Neural progenitor cell (in vitro differentiated cells): ENCODE data around the gene SLC43A1. TPM values are rescaled to one million over a fixed set of nuclear protein-coding genes. Genes with fewer than 3 reads are reported as not detected.

Experiments
- DNase-seq: peaks from one replicate; pipeline ENCODE4 v3.0.0-alpha.2; 2016; ENCODE audit warnings: low spot score
- H2AFZ ChIP-seq: fragments of 200-600 bp; sonication (generic); replicated peaks from 2 replicates; pipeline ENCODE4 v1.6.1; 2016; ENCODE audit warnings: antibody characterized with exemption
- H3F3A ChIP-seq: fragments of 200-600 bp; sonication (generic); 2 replicates; pipeline ENCODE4 v1.6.1; 2016; ENCODE audit warnings: antibody characterized with exemption, low read depth
- H3K27ac ChIP-seq: fragments of 200-600 bp; sonication (generic); 2 replicates; pipeline ENCODE4 v1.5.1; 2016; ENCODE audit warnings: mild to moderate bottlenecking
- H3K27me3 ChIP-seq: fragments of 200-600 bp; sonication (generic); 2 replicates; pipeline ENCODE4 v1.6.1; 2016; ENCODE audit warnings: mild to moderate bottlenecking, moderate library complexity
- H3K36me3 ChIP-seq: fragments of 200-600 bp; sonication (generic); 2 replicates; pipeline ENCODE4 v1.5.1; 2016
- H3K4me1 ChIP-seq: fragments of 200-600 bp; sonication (generic); 2 replicates; pipeline ENCODE4 v1.6.1; 2016; ENCODE audit warnings: mixed run types
- H3K4me2 ChIP-seq: fragments of 200-600 bp; sonication (generic); 2 replicates; pipeline ENCODE4 v1.6.1; 2016
- H3K4me3 ChIP-seq: fragments of 200-600 bp; sonication (generic); 2 replicates; pipeline ENCODE4 v1.5.1; 2016
- H3K79me2 ChIP-seq: fragments of 200-600 bp; sonication (generic); 2 replicates; pipeline ENCODE4 v1.6.1; 2016; ENCODE audit warnings: low read depth
- H3K9ac ChIP-seq: fragments of 200-600 bp; sonication (generic); 2 replicates; pipeline ENCODE4 v1.6.1; 2016
- H3K9me3 ChIP-seq: fragments of 200-600 bp; sonication (generic); 2 replicates; pipeline ENCODE4 v1.5.1; 2016; ENCODE audit warnings: low read depth
- H4K20me1 ChIP-seq: fragments of 200-600 bp; sonication (generic); 2 replicates; pipeline ENCODE4 v1.6.1; 2016; ENCODE audit warnings: low read depth
- H3K27ac Mint-ChIP-seq: 3 replicates; pipeline ENCODE4 v1.8.0; 2021; ENCODE audit warnings: mixed read lengths
- H3K27me3 Mint-ChIP-seq: 2 replicates; pipeline ENCODE4 v1.8.0; 2022; ENCODE audit warnings: low read depth, mild to moderate bottlenecking, inconsistent platforms, moderate library complexity, mixed read lengths; ENCODE audit not compliant: insufficient read depth
- H3K36me3 Mint-ChIP-seq: 3 replicates; pipeline ENCODE4 v1.8.0; 2021; ENCODE audit warnings: mixed read lengths
- H3K4me1 Mint-ChIP-seq: 3 replicates; pipeline ENCODE4 v1.8.0; 2021; ENCODE audit warnings: mixed read lengths
- H3K4me3 Mint-ChIP-seq: 3 replicates; pipeline ENCODE4 v1.8.0; 2021; ENCODE audit warnings: mild to moderate bottlenecking, moderate library complexity, mixed read lengths
- H3K9me3 Mint-ChIP-seq: 3 replicates; pipeline ENCODE4 v1.8.0; 2020; ENCODE audit warnings: mixed read lengths
- EZH2 ChIP-seq: fragments of 200-600 bp; sonication (generic); IDR thresholded peaks from 2 replicates; pipeline ENCODE4 v1.6.1; 2017; ENCODE audit warnings: antibody characterized with exemption, mild to moderate bottlenecking, moderate library complexity
- EZH2phosphoT487 ChIP-seq: fragments of 200-600 bp; sonication (generic); IDR thresholded peaks from 2 replicates; pipeline ENCODE4 v1.6.1; 2017; ENCODE audit warnings: antibody characterized with exemption
- total RNA-seq: library from RNA; depleted of rRNA; stranded (reverse); fragments of >200 nt; gene quantifications from 2 replicates; pipeline ENCODE4 v1.2.3, GENCODE V29; 2015; ENCODE audit warnings: low replicate concordance
- TF ChIP-seq, protein P1 (sequence below): fragments of 200-600 bp; sonication (generic); IDR thresholded peaks from 2 replicates; pipeline ENCODE4 v1.5.1; 2017; ENCODE audit warnings: antibody characterized with exemption, mild to moderate bottlenecking

SLC43A1 gene
- total RNA-seq, 1 donor from 2014 or later: 0.99 TPM

DNA sequence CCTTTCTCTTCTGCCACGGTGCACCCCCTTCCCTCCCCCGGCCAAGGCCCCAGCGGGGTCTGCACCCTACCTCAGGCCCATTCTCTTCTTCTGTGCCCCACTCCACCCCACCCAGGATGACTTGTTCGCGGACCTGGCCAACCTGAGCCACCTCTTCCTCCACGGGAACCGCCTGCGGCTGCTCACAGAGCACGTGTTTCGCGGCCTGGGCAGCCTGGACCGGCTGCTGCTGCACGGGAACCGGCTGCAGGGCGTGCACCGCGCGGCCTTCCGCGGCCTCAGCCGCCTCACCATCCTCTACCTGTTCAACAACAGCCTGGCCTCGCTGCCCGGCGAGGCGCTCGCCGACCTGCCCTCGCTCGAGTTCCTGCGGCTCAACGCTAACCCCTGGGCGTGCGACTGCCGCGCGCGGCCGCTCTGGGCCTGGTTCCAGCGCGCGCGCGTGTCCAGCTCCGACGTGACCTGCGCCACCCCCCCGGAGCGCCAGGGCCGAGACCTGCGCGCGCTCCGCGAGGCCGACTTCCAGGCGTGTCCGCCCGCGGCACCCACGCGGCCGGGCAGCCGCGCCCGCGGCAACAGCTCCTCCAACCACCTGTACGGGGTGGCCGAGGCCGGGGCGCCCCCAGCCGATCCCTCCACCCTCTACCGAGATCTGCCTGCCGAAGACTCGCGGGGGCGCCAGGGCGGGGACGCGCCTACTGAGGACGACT is 39.3 kb downstream of the SLC43A1 start:
- H3K36me3 ChIP-seq: no peaks in the 10 kb centered on the region
- Mint-ChIP-seq H3K36me3 (no peaks in the 10 kb centered on the region), H3K27me3 (peaks cover 56% of the 10 kb centered on the region), H3K27ac (no peak overlapping the region), H3K4me3 (peak overlapping the region; percentile 69), H3K9me3 (no peaks in the 10 kb centered on the region), H3K4me1 (peaks cover 41% of the 10 kb centered on the region)
- H3K4me2 ChIP-seq: peak overlapping the region; percentile 81
- TF ChIP-seq, protein P1, sequence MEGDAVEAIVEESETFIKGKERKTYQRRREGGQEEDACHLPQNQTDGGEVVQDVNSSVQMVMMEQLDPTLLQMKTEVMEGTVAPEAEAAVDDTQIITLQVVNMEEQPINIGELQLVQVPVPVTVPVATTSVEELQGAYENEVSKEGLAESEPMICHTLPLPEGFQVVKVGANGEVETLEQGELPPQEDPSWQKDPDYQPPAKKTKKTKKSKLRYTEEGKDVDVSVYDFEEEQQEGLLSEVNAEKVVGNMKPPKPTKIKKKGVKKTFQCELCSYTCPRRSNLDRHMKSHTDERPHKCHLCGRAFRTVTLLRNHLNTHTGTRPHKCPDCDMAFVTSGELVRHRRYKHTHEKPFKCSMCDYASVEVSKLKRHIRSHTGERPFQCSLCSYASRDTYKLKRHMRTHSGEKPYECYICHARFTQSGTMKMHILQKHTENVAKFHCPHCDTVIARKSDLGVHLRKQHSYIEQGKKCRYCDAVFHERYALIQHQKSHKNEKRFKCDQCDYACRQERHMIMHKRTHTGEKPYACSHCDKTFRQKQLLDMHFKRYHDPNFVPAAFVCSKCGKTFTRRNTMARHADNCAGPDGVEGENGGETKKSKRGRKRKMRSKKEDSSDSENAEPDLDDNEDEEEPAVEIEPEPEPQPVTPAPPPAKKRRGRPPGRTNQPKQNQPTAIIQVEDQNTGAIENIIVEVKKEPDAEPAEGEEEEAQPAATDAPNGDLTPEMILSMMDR: no peak
- TF ChIP-seq EZH2phosphoT487: peak; percentile 85
- TF ChIP-seq EZH2: peak; percentile 83
- peaks cover 77% of the 10 kb centered on the region for H3K27me3 ChIP-seq
- H3F3A ChIP-seq: peaks cover 16% of the 10 kb centered on the region
- H2AFZ ChIP-seq: peak overlapping the region; percentile 90
- no peaks in the 10 kb centered on the region for H3K79me2 ChIP-seq
- H3K4me1 ChIP-seq: peaks cover 14% of the 10 kb centered on the region
- H4K20me1 ChIP-seq: peaks cover 23% of the 10 kb centered on the region
- H3K9me3 ChIP-seq: no peaks in the 10 kb centered on the region
- DNase-seq: peak; percentile 59
- H3K9ac ChIP-seq: no peak overlapping the region
- peak overlapping the region; percentile 49 for H3K4me3 ChIP-seq
- H3K27ac ChIP-seq: no peak overlapping the region

DNA sequence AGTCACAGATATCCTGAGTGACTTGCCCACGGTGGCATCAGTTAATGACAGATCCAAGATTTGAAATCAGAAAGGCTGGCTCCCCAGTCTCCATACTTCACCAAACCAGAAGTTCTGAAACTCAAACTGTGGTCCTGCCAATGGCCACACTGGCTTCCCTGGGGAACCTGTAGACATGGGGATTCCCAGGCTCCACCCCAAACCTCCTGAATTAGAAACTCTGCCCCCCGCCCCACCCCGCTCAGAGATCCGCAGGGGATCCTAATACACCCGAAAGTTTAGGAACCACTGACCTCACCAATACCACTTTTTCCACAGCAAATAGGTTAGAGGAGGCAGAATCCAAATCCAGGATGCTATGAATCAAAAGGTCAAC is 39.8 kb downstream of the SLC43A1 start:
- Mint-ChIP-seq H3K27me3 (peaks cover 54% of the 10 kb centered on the region), H3K36me3 (no peaks in the 10 kb centered on the region), H3K4me1 (peaks cover 35% of the 10 kb centered on the region), H3K4me3 (peak overlapping the region; percentile 69), H3K9me3 (no peaks in the 10 kb centered on the region), H3K27ac (no peak overlapping the region)
- Histone ChIP-seq H3F3A (peaks cover 11% of the 10 kb centered on the region), H3K27me3 (peaks cover 72% of the 10 kb centered on the region), H3K27ac (no peak overlapping the region), H3K79me2 (no peaks in the 10 kb centered on the region), H2AFZ (no peak overlapping the region), H4K20me1 (peaks cover 18% of the 10 kb centered on the region), H3K9me3 (no peaks in the 10 kb centered on the region), H3K4me1 (peaks cover 14% of the 10 kb centered on the region), H3K36me3 (no peaks in the 10 kb centered on the region), H3K9ac (no peak overlapping the region), H3K4me3 (peak overlapping the region; percentile 49), H3K4me2 (peak overlapping the region; percentile 81)
- no peak for DNase-seq
- TF ChIP-seq, protein P1: no peak
- TF ChIP-seq EZH2 (no peak), EZH2phosphoT487 (no peak)

DNA sequence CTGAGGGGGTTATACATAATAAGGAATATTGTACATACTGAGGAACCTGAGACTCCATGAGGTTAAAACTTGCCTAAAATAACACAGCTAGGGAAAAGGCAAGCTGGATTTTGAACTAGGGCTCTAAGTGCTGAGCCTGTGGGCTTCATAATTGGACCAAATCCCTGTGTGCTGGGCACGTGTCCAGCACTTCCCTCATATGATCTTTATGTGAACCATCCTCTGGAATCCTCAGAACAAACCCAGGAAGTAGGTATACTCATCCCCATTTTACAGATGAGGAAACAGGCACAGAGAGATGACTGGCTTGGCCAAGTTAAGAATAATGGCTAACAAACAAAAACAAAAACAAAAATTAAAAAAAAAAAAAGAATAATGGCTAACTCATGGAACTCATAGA is 40.3 kb downstream of the SLC43A1 start:
- H3K4me1 ChIP-seq: peaks cover 14% of the 10 kb centered on the region
- H3K9me3 ChIP-seq: no peaks in the 10 kb centered on the region
- H3K4me3 Mint-ChIP-seq: no peak overlapping the region
- no peak for DNase-seq
- TF ChIP-seq EZH2phosphoT487 (no peak), EZH2 (no peak)
- TF ChIP-seq, protein P1: no peak
- peaks cover 33% of the 10 kb centered on the region for H3K4me1 Mint-ChIP-seq
- H3K27me3 ChIP-seq: peaks cover 67% of the 10 kb centered on the region
- no peaks in the 10 kb centered on the region for H3K36me3 ChIP-seq
- no peak overlapping the region for H3K27ac ChIP-seq
- H2AFZ ChIP-seq: no peak overlapping the region
- peaks cover 50% of the 10 kb centered on the region for H3K27me3 Mint-ChIP-seq
- H3K4me2 ChIP-seq: no peak overlapping the region
- no peak overlapping the region for H3K4me3 ChIP-seq
- H3F3A ChIP-seq: peaks cover 9% of the 10 kb centered on the region
- no peaks in the 10 kb centered on the region for H3K9me3 Mint-ChIP-seq
- H3K27ac Mint-ChIP-seq: no peak overlapping the region
- no peaks in the 10 kb centered on the region for H3K36me3 Mint-ChIP-seq
- H4K20me1 ChIP-seq: peaks cover 16% of the 10 kb centered on the region
- H3K9ac ChIP-seq: no peak overlapping the region
- H3K79me2 ChIP-seq: no peaks in the 10 kb centered on the region
